NCI-H2171 treated with DMSO at 0.1 percent for 48 hours (cell line): ENCODE measurements around the gene SLC10A6.

Experiments used
- DNase-seq: peaks from one replicate; lab custom pipeline; 2025; lab: John Stamatoyannopoulos, UW

Gene SLC10A6

GRCh38 chr4:86847571-86847970, 1.6 kb downstream of the SLC10A6 start:
- no peak for DNase-seq

- no peak for DNase-seq
These were observed 2.3 kb downstream of the SLC10A6 start for GRCh38 chr4:86846921-86847320.

GRCh38 chr4:86845593-86845992, 3.6 kb downstream of the SLC10A6 start:
- DNase-seq, result no peak

- no peak for DNase-seq
These were observed 7.9 kb downstream of the SLC10A6 start for GRCh38 chr4:86841309-86841708.

- DNase-seq, result no peak
These were observed 8.3 kb downstream of the SLC10A6 start for GRCh38 chr4:86840858-86841257.

- no peak for DNase-seq
These were observed 11.3 kb downstream of the SLC10A6 start for GRCh38 chr4:86837691-86838503.

GRCh38 chr4:86835677-86836076, 13.5 kb downstream of the SLC10A6 start:
- no peak for DNase-seq

GRCh38 chr4:86834901-86835300, 14.3 kb downstream of the SLC10A6 start:
- DNase-seq, result no peak

- DNase-seq, result no peak
These were observed 15.6 kb downstream of the SLC10A6 start for GRCh38 chr4:86833615-86834014.

GRCh38 chr4:86831262-86832130, 17.7 kb downstream of the SLC10A6 start:
- DNase-seq, result no peak

GRCh38 chr4:86825511-86825910, 23.7 kb downstream of the SLC10A6 start:
- DNase-seq, result no peak

- no peak for DNase-seq
These were observed 27.0 kb downstream of the SLC10A6 start for GRCh38 chr4:86822136-86822535.

- no peak for DNase-seq
These were observed 28.0 kb downstream of the SLC10A6 start for GRCh38 chr4:86821151-86821550.

- no peak for DNase-seq
These were observed 29.6 kb downstream of the SLC10A6 start for GRCh38 chr4:86819561-86819960.

GRCh38 chr4:86818841-86819240, 30.3 kb downstream of the SLC10A6 start:
- DNase-seq, result no peak

- DNase-seq, result no peak
These were observed 31.0 kb downstream of the SLC10A6 start for GRCh38 chr4:86818211-86818610.

- no peak for DNase-seq
These were observed 32.5 kb downstream of the SLC10A6 start for GRCh38 chr4:86816501-86817273.

- DNase-seq, result no peak
These were observed 33.5 kb downstream of the SLC10A6 start for GRCh38 chr4:86815653-86816052.

GRCh38 chr4:86810847-86811246, 38.3 kb downstream of the SLC10A6 start:
- DNase-seq, result no peak

- DNase-seq, result no peak
These were observed 39.4 kb downstream of the SLC10A6 start for GRCh38 chr4:86809809-86810208.

- DNase-seq, result no peak
These were observed 58.1 kb downstream of the SLC10A6 start for GRCh38 chr4:86791126-86791525.

GRCh38 chr4:86788826-86789225, 60.4 kb downstream of the SLC10A6 start:
- no peak for DNase-seq
